ENCODE measurements around the gene HDAC2.
"Not testable (repeated sequence)": the region's sequence is repeated elsewhere in the genome, so short reads cannot be mapped to it uniquely, and the experiment has no call there.

- not testable (repeated sequence) for TF ChIP-seq CTCF (conservative IDR thresholded peaks at IDR 0.05; ENCODE audit: low read depth in 2 of 2); REST (IDR thresholded peaks at IDR 0.05; ENCODE audit: unreplicated experiment); ETS1 (IDR thresholded peaks at IDR 0.05); EZH2 (IDR thresholded peaks at IDR 0.05; ENCODE audit: low read depth, unreplicated experiment); POLR2AphosphoS5 (IDR thresholded peaks at IDR 0.05; ENCODE audit: low read depth); ZNF114 (CRISPR knock-in tag; IDR thresholded peaks at IDR 0.05); NANOG (IDR thresholded peaks at IDR 0.05; ENCODE audit: borderline replicate concordance); EZH2phosphoT487 (IDR thresholded peaks at IDR 0.05; ENCODE audit: unreplicated experiment); JUNB (IDR thresholded peaks at IDR 0.05; ENCODE audit: unreplicated experiment); CREB1 (CRISPR knock-in tag; IDR thresholded peaks at IDR 0.05; ENCODE audit: low read depth)
Observed at GRCh38 chr6:114011486-114011885, 40.5 kb upstream of the HDAC2 start.
